ENCODE results near the gene TCTN2. TPM values are rescaled to one million over a fixed set of nuclear protein-coding genes. Genes with fewer than 3 reads are reported as not detected.

Gene TCTN2
- total and polyA plus RNA-seq, 2 of the 8 experiments (the other 6 are each of a cell fraction or from before 2014, with no cell fraction given), result 7.5 to 8.4 TPM

GRCh38 chr12:123656392-123656791, 14.5 kb upstream of the TCTN2 start:
- Histone ChIP-seq H4K91ac (replicated peaks; ENCODE audit: insufficient read length, low read length) (no peak overlapping the region), H3K79me1 (ENCODE audit: low read depth, low read length) (no peaks in the 10 kb centered on the region), H2BK5ac (ENCODE audit: low read depth, low read length) (no peak overlapping the region), H3K27me3 (replicated peaks in 1 of 4; ENCODE audit: control insufficient read depth in 3 of 4, extremely low read depth in 1 of 4, insufficient read depth in 3 of 4, low read length in 3 of 4) (no peaks in the 10 kb centered on the region), H2BK20ac (ENCODE audit: low read length) (no peak overlapping the region), H3K23ac (ENCODE audit: insufficient read length) (no peak overlapping the region), H3K4ac (replicated peaks; ENCODE audit: insufficient read length, low read depth, low read length) (no peak overlapping the region), H3K14ac (ENCODE audit: insufficient read length) (no peak overlapping the region), H3K36me3 (ENCODE audit: control insufficient read depth in 2 of 4, insufficient read depth in 4 of 4, low read length in 3 of 4) (peaks cover 4 to 47% (median 8%) of the 10 kb centered on the region in 4 experiments; a peak in 7 of 8 replicates), H2BK12ac (ENCODE audit: low read depth, low read length) (no peak overlapping the region), H3K79me2 (ENCODE audit: control insufficient read depth in 1 of 2, insufficient read depth in 2 of 2, low read length in 2 of 2) (no peaks in the 10 kb centered on the region), H3K23me2 (ENCODE audit: low read depth, low read length) (peaks cover 5% of the 10 kb centered on the region; the same call in 1 of the 2 replicates), H4K5ac (ENCODE audit: insufficient read length, low read depth, low read length) (no peak overlapping the region), H3K4me1 (replicated peaks in 1 of 4; ENCODE audit: control insufficient read depth in 3 of 4, insufficient read depth in 4 of 4, low read length in 3 of 4) (no peaks in the 10 kb centered on the region), H4K8ac (ENCODE audit: extremely low read depth, insufficient read depth, low read length) (no peak overlapping the region), H2BK15ac (ENCODE audit: low read length) (no peak overlapping the region), H2AK5ac (ENCODE audit: low read depth, low read length) (no peak overlapping the region), H3K4me3 (ENCODE audit: extremely low read depth in 1 of 4, insufficient read depth in 2 of 4, low read depth in 3 of 4, low read length in 4 of 4) (no peak overlapping the region), H2AFZ (ENCODE audit: low read length) (no peak overlapping the region), H3K56ac (replicated peaks; ENCODE audit: insufficient read length, low read depth, low read length) (no peak overlapping the region), H3K4me2 (ENCODE audit: insufficient read depth in 1 of 2, low read depth in 2 of 2, low read length in 2 of 2) (no peak overlapping the region), H3K27ac (ENCODE audit: low read depth, low read length) (no peak overlapping the region), H3K18ac (ENCODE audit: extremely low read depth, low read length) (no peak overlapping the region), H3K9ac (replicated peaks in 1 of 4; ENCODE audit: extremely low read depth in 1 of 4, low read depth in 3 of 4, low read length in 3 of 4) (no peak overlapping the region), H3K9me3 (ENCODE audit: insufficient read depth in 2 of 2, low read depth in 1 of 2, low read length in 1 of 2) (no peaks in the 10 kb centered on the region), H4K20me1 (replicated peaks in 1 of 2; ENCODE audit: control insufficient read depth in 1 of 2, insufficient read depth in 2 of 2, low read length in 2 of 2) (no peaks in the 10 kb centered on the region), H2BK120ac (replicated peaks; ENCODE audit: low read depth, low read length) (no peak overlapping the region)
- POLR2A ChIA-PET (ENCODE audit: partially characterized antibody), result interaction anchor here (1.0 kb wide), 1 partner anchor 17 kb away, joined by 3 read pairs; no protein-coding TSS in a partner anchor
- DNase-seq (ENCODE audit: low read depth in 1 of 2, low spot score in 2 of 2), result no peak
- CTCF ChIA-PET (ENCODE audit: partially characterized antibody), result interaction anchor here (0.6 to 1.2 kb wide), 3 partner anchors 11 to 852 kb away, joined by 3 to 5 read pairs (median 4); no protein-coding TSS in a partner anchor
- FAIRE-seq, result no peak
- 96% methylated on average over 4 of the region's 4 CpGs; no CpG with 5 or more reads in 1 of the 2 experiments for WGBS, 2 experiments (ENCODE audit: extremely low coverage in 1 of 2, insufficient coverage in 1 of 2, insufficient read length in 1 of 2, insufficient replicate concordance in 2 of 2, low coverage in 1 of 2, low lambda C conversion rate in 2 of 2, missing lambda C conversion rate in 1 of 2)
- no peak for TF ChIP-seq GTF2F1 (IDR thresholded peaks at IDR 0.05; ENCODE audit: borderline replicate concordance, low read depth, low read length)
- TF ChIP-seq SP2 (IDR thresholded peaks at IDR 0.05; ENCODE audit: low read length), result no peak
- no peak for TF ChIP-seq EP300 (IDR thresholded peaks at IDR 0.05; ENCODE audit: borderline replicate concordance in 1 of 2, low read depth in 2 of 2, low read length in 2 of 2)
- no peak for TF ChIP-seq E2F6 (IDR thresholded peaks at IDR 0.05)
- TF ChIP-seq TAF7 (optimal IDR thresholded peaks at IDR 0.05; ENCODE audit: borderline replicate concordance, low read depth, low read length), result no peak
- no peak for TF ChIP-seq CHD2 (IDR thresholded peaks at IDR 0.05; ENCODE audit: low read length)
- no peak for TF ChIP-seq SIX5 (IDR thresholded peaks at IDR 0.05; ENCODE audit: low read depth, low read length)
- TF ChIP-seq MAX (IDR thresholded peaks at IDR 0.05), result no peak
- TF ChIP-seq SUZ12 (IDR thresholded peaks at IDR 0.05; ENCODE audit: low read length), result no peak
- TF ChIP-seq BRCA1 (IDR thresholded peaks at IDR 0.05; ENCODE audit: low read depth, low read length), result no peak
- TF ChIP-seq GABPA (IDR thresholded peaks at IDR 0.05; ENCODE audit: borderline replicate concordance, insufficient read depth, low read length), result no peak
- TF ChIP-seq CBX8 (IDR thresholded peaks at IDR 0.05; ENCODE audit: borderline replicate concordance, low read depth, low read length), result no peak
- no peak for TF ChIP-seq JUN (IDR thresholded peaks at IDR 0.05; ENCODE audit: low read depth, low read length)
- TF ChIP-seq POU5F1 (IDR thresholded peaks at IDR 0.05; ENCODE audit: low read depth, low read length), result no peak

Measured in H1 (cell line).